Heart left ventricle (tissue), 13 donors: ENCODE data around the gene AIG1.

Experiments
- CTCF ChIP-seq, 12 donors: fragments of 200-600 bp; sonication (generic) in 4 of 12; IDR thresholded peaks; one replicate each; pipeline versions ENCODE4 v1.5.0 to v1.8.0; 2018 to 2022; ENCODE audit warnings: antibody characterized with exemption in 12 of 12, mild to moderate bottlenecking in 5 of 12
- POLR2A ChIP-seq, 2 donors: fragments of 450-650 bp; IDR thresholded peaks; one replicate each; pipeline ENCODE4 v1.6.1; 2017; ENCODE audit warnings: antibody characterized with exemption in 2 of 2, mild to moderate bottlenecking in 2 of 2, moderate library complexity in 2 of 2
- donor health status: ischemic (EF 13 %, LVEDD 7.1; RV severe dilation, severe dysfunction).
- donor health status: DM: no; HTN: yes; CAD: no.
- donor health status: DM: no; HTN: no; CAD: no.
- donor health status: ischemic (EF 25% LVEDD 6.9; RV normal size, moderate dysfunction).
- donor health status: ischemic (EF 25% LVEDD 5.7; RV mildly dilated, moderate dysfunction).
- donor health status: ischemic (EF 35%, LVEDD 5.7; RV mildly dilated, moderate dysfunction).
- donor health status: nonischemic (EF 11% LVEDD 7.7; RV severe dilation, severe dysfunction).
- donor health status: DM: yes; HTN: yes; CAD: no.
- donor health status: PGD.
- donor health status: ischemic (EF 29% LVEDD 5.4; RV normal size, mild dysfunction).
- donor health status: nonischemic (EF 23%, LVEDD 6.1; RV moderate dilation, normal function).

- TF ChIP-seq CTCF (IDR thresholded peaks at IDR 0.05) (no peak), POLR2A (IDR thresholded peaks at IDR 0.05) (no peak)
Observed at GRCh38 chr6:143110996-143111395, 50.3 kb downstream of the AIG1 start.
